HFFc6 (cell line): ENCODE data around the gene ZNF628. TPM values are rescaled to one million over a fixed set of nuclear protein-coding genes. Genes with fewer than 3 reads are reported as not detected.

Experiments used
- DNase-seq: peaks from one replicate; pipeline ENCODE4 v3.0.0-alpha.2; 2018
- H3K27ac Mint-ChIP-seq: 2 replicates; pipeline ENCODE4 v1.8.0; 2020; ENCODE audit warnings: mild to moderate bottlenecking, mixed read lengths
- H3K27me3 Mint-ChIP-seq: 2 replicates; pipeline ENCODE4 v1.8.0; 2021; ENCODE audit warnings: mild to moderate bottlenecking, moderate library complexity, mixed read lengths; ENCODE audit not compliant: insufficient read depth
- H3K36me3 Mint-ChIP-seq: 2 replicates; pipeline ENCODE4 v1.8.0; 2021; ENCODE audit warnings: low read depth, mixed read lengths
- H3K4me1 Mint-ChIP-seq: 2 replicates; pipeline ENCODE4 v1.8.0; 2020; ENCODE audit warnings: low read depth, mixed read lengths
- H3K4me3 Mint-ChIP-seq: 2 replicates; pipeline ENCODE4 v1.8.0; 2020; ENCODE audit warnings: mild to moderate bottlenecking, moderate library complexity, mixed read lengths
- H3K9me3 Mint-ChIP-seq: 2 replicates; pipeline ENCODE4 v1.8.0; 2020; ENCODE audit warnings: mild to moderate bottlenecking, mixed read lengths
- CTCF ChIP-seq: fragments of 200-600 bp; sonication (generic); IDR thresholded peaks from 2 replicates; pipeline ENCODE4 v1.5.0; 2021; ENCODE audit warnings: antibody characterized with exemption, mild to moderate bottlenecking
- total RNA-seq, 6 experiments: library from RNA; stranded (reverse); fragmentation: NEBNext Ultra II Directional; extraction: Animal tissue kit (Norgen Biotek cat#: 25700); gene quantifications; 2 replicates in 1 of 6; 3 replicates in 5 of 6; pipeline ENCODE4 v1.2.3, GENCODE V29; 2021

The ZNF628 gene
- total RNA-seq, 6 experiments from 2014 or later: 8.6 to 11.3 (median 9.5) TPM

- H3K27me3 Mint-ChIP-seq: peaks cover 4% of the 10 kb centered on the region
- H3K9me3 Mint-ChIP-seq: no peaks in the 10 kb centered on the region
- peaks cover 4% of the 10 kb centered on the region for H3K36me3 Mint-ChIP-seq
- peaks cover 40% of the 10 kb centered on the region for H3K4me1 Mint-ChIP-seq
- H3K27ac Mint-ChIP-seq: peak overlapping the region; percentile 17; the same call in 1 of the 2 replicates
- H3K4me3 Mint-ChIP-seq: peak overlapping the region; percentile 97
- no peak for DNase-seq
- TF ChIP-seq CTCF: no peak
These were observed 1.9 kb downstream of the ZNF628 start for GRCh38 chr19:55478364-55478763.

DNA sequence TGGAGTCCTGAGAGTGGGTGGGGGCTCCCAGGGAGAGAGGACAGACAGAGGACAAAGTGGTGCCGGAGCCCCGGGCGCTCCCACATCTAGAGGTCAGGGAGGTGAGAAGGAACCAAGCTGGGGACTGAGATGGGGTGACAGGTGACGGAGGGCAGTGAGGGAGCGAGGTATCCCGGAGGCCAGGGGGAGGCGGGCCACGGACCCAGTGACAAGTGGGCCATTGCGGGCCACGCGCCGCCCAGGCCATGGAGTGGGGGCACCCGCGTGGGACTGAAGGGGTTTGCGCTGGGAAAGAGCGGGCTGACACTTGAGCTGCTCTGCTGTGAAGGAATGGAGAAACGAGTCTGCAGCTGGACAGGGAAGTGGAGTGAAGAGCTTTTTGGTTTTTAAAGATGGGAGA, 2.6 kb downstream of the ZNF628 start:
- Mint-ChIP-seq H3K4me3 (peak overlapping the region; percentile 97; the same call in 1 of the 2 replicates), H3K27me3 (peaks cover 4% of the 10 kb centered on the region), H3K36me3 (peaks cover 4% of the 10 kb centered on the region), H3K9me3 (no peaks in the 10 kb centered on the region), H3K4me1 (peaks cover 40% of the 10 kb centered on the region), H3K27ac (no peak overlapping the region)
- DNase-seq: no peak
- no peak for TF ChIP-seq CTCF

DNA sequence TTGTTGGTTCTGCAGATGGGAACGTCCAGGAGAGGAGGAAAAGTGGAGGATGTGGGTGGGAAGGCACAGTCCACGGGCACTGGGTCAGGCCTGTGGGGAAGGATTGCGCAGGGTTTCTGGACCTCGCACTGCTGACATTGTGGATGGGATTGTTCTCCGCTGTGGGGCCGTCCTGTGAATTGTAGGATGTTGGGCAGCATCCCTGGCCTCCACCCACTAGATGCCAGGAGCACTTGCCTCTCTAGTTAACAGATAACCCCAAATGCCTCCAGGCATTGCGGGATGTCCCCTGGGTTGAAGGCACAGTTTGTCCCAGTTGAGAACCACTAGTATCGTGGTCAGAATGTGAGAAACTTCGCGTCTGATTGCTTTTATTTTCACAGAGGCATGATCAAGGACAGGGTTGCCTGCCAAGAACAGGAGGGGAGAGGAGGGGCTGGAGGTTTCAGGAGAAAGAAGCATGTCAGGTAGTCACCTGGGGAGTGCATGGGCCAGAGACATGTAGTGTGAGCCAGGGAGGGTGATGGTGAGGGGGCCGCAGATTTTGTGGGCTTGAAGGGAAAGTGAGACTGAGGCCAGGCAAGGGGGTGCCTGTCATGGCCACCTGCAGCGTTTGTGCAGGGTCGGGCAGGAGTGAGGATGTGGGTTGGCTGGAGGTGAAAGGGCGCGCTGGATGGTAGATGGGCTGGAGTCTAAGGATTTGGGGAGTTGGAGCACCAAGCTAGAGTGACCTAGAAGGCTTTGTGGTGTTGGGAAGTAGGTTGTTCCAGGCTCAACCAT, 3.2 kb downstream of the ZNF628 start:
- Mint-ChIP-seq H3K27me3 (peaks cover 4% of the 10 kb centered on the region), H3K36me3 (peaks cover 4% of the 10 kb centered on the region), H3K4me3 (no peak overlapping the region), H3K9me3 (no peaks in the 10 kb centered on the region), H3K27ac (peak overlapping the region; percentile 19; the same call in 1 of the 2 replicates), H3K4me1 (peaks cover 40% of the 10 kb centered on the region)
- no peak for TF ChIP-seq CTCF
- no peak for DNase-seq

- Mint-ChIP-seq H3K36me3 (peaks cover 4% of the 10 kb centered on the region), H3K9me3 (no peaks in the 10 kb centered on the region), H3K27me3 (peaks cover 4% of the 10 kb centered on the region), H3K27ac (no peak overlapping the region), H3K4me3 (no peak overlapping the region), H3K4me1 (peaks cover 41% of the 10 kb centered on the region)
- no peak for TF ChIP-seq CTCF
- no peak for DNase-seq
These were observed 4.9 kb downstream of the ZNF628 start for GRCh38 chr19:55481148-55481793.

- no peak for TF ChIP-seq CTCF
- H3K9me3 Mint-ChIP-seq: no peaks in the 10 kb centered on the region
- DNase-seq: no peak
- H3K4me1 Mint-ChIP-seq: peaks cover 43% of the 10 kb centered on the region
- H3K36me3 Mint-ChIP-seq: peaks cover 4% of the 10 kb centered on the region
- no peak overlapping the region for H3K27ac Mint-ChIP-seq
- H3K27me3 Mint-ChIP-seq: peaks cover 4% of the 10 kb centered on the region
- H3K4me3 Mint-ChIP-seq: no peak overlapping the region
These were observed 5.4 kb downstream of the ZNF628 start for GRCh38 chr19:55481794-55482155.
